Measurements from ENCODE around the gene PARM1.

The PARM1 gene

DNA sequence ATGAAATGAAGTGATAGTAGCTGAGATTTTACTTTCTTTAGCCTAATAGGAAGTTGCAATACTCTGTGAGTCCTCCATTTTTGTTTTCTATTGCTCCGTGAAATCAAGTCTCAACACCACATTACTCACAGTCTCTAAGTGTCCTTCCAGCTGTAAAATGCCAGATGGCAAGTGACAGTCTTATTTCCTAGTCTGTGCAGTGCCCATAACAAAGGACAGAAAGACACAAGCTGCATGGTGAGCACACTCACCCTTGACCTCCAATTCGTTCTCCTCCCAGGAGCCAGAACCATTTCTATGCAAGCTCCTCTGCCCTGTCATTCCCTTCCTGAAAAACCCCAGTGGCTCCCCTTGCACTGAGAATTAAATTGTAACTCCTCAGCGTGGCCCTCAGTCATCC, 101.6 kb downstream of the PARM1 start:
- DNase-seq = no peak

- DNase-seq = no peak
These were observed 102.4 kb downstream of the PARM1 start for GRCh38 chr4:75035321-75035720.

GRCh38 chr4:75036046-75036830, 103.3 kb downstream of the PARM1 start:
- DNase-seq = no peak

- no peak for DNase-seq
These were observed 104.3 kb downstream of the PARM1 start for GRCh38 chr4:75037252-75037651.

GRCh38 chr4:75038376-75038775, 105.5 kb downstream of the PARM1 start:
- no peak for DNase-seq

DNA sequence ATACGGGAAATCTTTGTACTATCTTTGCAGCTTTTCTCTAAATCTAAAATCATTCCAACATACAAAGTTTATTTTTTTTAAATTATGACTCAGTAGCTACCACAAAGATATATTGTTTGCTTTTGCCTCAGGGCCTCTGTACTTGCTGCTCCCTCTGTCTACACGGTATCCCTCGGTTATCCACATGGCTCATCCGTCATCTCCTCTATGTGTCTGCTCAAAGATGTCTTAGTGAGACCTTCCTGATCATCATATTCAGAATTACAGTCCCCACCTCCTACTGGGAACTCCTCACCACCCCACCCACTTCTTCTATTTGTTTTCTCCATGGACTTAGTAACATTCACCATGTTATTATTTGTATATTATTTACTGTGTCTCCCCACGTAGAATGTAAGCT, 107.8 kb downstream of the PARM1 start:
- DNase-seq = no peak

DNA sequence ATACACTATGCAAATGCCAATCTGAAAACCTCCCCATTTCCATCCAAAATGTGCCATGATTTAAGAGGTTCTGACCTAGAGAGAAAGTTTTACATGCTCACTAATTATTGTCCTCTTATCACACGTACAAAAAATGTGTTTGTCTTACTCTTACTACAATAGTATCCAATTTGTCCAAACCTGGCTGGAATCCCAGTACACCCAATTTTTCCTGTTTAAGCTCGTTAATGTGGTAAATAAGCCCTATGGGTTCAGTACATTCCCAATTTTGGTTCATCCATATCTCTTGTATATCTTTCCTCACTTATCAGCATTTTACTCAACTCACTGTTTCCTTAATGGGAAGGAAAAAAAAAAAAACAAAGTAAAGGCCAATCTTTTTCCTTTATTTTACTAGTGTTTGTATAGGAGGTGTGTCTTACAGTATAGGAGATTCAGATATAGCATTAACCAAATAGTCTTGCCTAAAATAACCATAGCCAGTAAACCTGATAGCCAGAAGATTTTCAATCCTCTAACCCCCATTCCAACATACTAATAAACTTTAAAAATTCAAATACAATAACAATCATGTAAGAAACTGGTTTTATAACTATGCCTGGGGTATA, 109.8 kb downstream of the PARM1 start:
- DNase-seq = no peak

DNA sequence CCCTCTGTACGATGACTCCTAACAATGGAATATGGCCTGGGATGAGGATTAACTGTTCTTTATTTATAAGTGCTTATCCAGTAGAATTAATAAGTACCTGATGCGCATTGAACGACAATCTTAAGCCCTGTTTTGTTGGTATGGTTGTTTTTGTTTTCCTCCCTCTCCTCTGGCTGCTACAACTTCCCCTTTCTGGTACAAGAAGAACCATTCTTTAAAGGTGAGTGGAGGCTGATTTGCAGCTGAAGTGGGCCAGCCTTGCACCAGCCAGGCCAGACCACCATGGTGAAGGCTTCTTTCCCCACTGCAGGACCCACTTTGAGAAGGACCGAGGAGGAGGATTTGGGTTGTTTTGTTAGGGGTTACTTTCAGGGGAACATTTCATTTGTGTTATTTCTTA, 113.3 kb downstream of the PARM1 start:
- no peak for DNase-seq

DNA sequence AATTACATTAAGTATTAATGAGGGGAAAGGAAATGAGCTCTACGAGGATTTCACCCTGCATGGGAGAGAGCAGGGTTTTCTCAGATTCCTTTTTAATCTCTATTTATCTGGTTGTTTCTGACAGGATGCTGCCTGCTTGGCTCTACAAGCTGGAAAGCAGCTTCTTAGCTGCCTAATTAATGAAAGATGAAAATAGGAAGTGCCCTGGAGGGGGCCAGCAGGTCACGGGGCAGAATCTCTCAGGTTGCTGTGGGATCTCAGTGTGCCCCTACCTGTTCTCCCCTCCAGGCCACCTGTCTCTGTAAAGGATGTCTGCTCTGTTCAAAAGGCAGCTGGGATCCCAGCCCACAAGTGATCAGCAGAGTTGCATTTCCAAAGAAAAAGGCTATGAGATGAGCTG, 113.7 kb downstream of the PARM1 start:
- no peak for DNase-seq

- DNase-seq = no peak
These were observed 115.4 kb downstream of the PARM1 start for GRCh38 chr4:75048208-75048879.

GRCh38 chr4:75051431-75051830, 118.5 kb downstream of the PARM1 start:
- DNase-seq = no peak

GRCh38 chr4:75053352-75053751, 120.4 kb downstream of the PARM1 start:
- DNase-seq = no peak

- no peak for DNase-seq
These were observed 121.2 kb downstream of the PARM1 start for GRCh38 chr4:75054078-75054477.

DNA sequence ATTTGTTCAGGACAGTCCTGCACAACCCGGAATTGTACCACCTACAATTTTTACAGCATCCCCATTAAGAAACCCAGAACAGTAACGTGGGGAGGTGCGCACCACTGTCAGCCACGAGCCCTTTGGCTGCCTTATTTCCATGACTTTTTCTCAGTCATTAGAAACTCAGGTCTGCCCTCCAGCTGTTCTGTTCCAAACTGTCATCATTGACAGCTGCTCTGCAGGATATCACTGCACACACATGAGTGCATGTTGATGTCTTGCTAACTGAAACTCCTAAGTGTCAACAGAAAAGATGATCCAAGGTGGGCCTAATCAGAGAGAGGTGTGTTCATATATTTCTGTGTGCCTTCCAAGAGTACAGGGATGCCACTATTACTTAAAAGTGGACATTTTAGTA, 123.4 kb downstream of the PARM1 start:
- no peak for DNase-seq

- no peak for DNase-seq
These were observed 124.5 kb downstream of the PARM1 start for GRCh38 chr4:75057369-75057768.

GRCh38 chr4:75058486-75058885, 125.6 kb downstream of the PARM1 start:
- DNase-seq = no peak

DNA sequence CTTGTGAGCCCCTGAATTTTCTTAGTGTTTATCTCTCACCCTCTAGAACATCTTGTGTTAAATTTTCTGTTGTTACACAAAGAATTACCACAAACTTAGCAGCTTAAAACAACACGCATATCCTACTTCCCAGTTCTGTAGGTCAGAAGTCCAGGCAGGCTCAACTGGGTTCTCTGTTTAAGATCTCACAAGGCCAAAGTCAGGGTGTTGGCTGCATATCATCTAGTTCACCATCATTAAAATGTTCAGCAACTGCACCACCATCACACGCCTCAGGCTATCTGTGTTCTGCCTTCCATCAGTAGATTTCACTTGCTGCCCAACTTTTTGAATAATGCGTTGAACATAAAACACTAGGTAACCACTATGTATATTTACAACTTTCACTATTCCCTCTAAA, 130.5 kb downstream of the PARM1 start:
- DNase-seq = no peak

DNA sequence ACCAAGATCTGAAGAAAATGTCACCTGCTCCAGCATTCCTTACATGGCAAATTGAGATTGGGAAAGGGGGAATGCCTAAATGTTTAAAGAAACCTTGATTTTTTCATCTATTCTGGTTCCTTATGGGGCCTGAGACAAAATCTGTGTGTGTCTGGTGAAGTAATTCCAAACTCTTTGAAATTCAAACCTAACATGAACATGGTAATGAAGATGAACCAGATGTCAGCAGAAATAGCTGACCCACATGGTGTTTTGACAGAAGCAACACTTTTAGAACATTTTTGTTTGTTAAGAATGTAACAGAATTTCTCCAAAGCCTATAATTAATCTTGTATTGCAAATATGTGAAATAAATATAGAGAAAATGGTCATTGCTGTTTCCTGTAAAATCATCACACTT, 133.0 kb downstream of the PARM1 start:
- no peak for DNase-seq

- DNase-seq = no peak
These were observed 136.7 kb downstream of the PARM1 start for GRCh38 chr4:75069493-75070074.

- DNase-seq = no peak
These were observed 138.4 kb downstream of the PARM1 start for GRCh38 chr4:75071317-75071716.

DNA sequence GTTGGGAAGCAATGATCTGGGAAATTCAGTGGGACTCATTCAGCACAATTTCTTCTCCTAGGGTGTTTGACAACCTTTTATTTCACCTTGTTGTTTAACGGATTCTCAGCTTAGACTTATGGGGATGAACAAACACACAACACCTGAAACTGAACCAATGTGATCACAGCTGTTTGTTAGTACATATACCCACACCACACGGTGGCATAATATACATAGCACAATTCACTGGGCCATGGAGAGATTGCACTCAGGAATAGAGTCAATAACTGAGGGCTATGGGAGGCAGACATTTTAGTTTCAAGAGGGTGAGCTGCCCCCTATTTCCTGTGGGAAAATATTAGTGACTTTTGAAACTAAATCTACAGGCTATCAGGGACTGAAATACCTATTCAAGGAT, 148.0 kb downstream of the PARM1 start:
- no peak for DNase-seq

GRCh38 chr4:75081561-75081960, 148.6 kb downstream of the PARM1 start:
- no peak for DNase-seq

DNA sequence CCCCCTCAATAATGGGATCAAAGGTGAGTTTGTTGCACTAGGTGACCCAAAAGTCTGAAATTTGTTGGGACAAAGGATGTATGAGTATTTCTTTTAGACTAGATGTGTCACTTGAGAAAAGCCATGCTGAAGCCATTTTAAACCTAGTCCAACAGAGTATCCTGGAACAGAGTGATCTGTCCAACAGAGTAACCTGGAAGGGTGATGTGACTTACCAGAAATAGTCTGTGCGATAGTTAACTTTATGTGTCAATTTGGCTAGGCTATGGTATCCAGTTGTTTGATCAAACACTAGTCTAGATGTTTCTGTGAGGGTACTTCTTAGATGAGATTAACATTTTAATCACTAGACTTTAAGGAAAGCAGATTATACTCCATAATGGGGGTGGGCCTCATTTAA, 154.5 kb downstream of the PARM1 start:
- DNase-seq = no peak

- DNase-seq = no peak
These were observed 154.9 kb downstream of the PARM1 start for GRCh38 chr4:75087865-75088264.

Data from C1 segment of cervical spinal cord (tissue), 14 donors.